Measurements from ENCODE around the gene TBC1D2B.
"Not testable (repeated sequence)": the region's sequence is repeated elsewhere in the genome, so short reads cannot be mapped to it uniquely, and the experiment has no call there.

The TBC1D2B gene

DNA sequence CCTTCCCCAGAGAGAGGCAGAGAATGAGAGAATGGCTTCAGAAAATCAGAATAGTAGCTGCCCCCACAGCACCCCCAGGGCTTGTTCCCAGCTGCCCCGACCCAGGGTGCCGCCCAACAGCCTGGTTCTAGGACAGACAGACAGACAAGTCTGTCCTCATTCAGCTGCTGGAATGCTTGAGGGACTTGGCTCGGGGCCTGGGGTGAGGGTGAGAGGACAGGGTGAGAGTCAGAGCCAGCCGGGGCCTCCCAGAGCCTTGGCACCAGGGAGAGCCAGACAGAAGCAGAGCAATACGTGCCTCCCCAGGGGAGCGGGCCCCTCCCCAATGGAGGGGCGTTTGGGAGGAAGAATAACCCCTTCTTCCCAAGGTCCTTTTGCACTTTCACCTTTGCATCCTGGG, 105.6 kb downstream of the TBC1D2B start:
- peak; percentile 39 for DNase-seq

- not testable (repeated sequence) for DNase-seq
Observed at GRCh38 chr15:77970813-77971360, 106.6 kb downstream of the TBC1D2B start.

DNA sequence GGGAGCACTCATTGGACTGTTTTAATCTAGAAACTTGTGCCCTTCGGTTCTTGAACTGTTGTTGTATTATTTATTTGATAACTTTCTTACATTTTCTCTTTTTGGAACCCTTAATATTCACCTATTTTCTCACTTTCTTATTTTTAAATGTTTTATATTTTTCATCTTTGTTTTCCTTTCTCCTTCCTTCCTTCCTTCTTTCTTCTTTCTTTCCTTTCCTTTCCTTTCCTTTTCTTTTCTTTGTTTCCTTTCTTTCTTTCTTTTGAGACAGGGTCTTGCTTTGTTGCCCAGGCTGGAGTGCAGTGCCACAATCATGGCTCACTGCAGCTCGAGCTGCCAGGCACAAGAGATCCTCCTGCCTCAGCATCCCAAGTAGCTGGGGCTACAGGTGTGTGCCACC, 108.5 kb downstream of the TBC1D2B start:
- no peak for DNase-seq

GRCh38 chr15:77967798-77968197, 109.7 kb downstream of the TBC1D2B start:
- DNase-seq: no peak

- not testable (repeated sequence) for DNase-seq
Observed at GRCh38 chr15:77967235-77967615, 110.3 kb downstream of the TBC1D2B start.

GRCh38 chr15:77966540-77967234, 110.8 kb downstream of the TBC1D2B start:
- peak; percentile 83 for DNase-seq

- no peak for DNase-seq
Observed at GRCh38 chr15:77964193-77964592, 113.3 kb downstream of the TBC1D2B start.

DNA sequence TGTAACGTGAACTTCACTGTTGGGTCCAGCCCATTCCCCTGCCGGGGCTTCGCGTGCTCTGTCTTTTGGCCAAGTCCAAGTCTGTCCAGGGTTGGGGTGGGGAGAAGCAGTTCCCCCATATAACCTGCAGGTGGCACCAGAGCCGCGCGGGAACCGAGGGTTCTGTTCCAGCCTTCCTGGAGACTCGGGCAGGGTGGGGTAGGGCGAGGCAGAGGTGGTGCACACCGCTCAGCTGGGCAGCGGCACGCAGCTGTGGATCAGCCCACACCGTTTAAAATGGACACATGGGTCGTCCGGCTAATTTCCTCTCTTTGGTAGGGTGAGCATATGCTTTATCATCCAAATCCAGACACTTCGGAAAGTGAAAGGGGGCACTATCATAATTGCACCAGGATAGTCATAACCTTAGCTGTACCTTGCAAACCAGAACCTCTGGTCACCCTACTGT, 118.1 kb downstream of the TBC1D2B start:
- peak; percentile 91 for DNase-seq

GRCh38 chr15:77958716-77959431, 118.6 kb downstream of the TBC1D2B start:
- not testable (repeated sequence) for DNase-seq

GRCh38 chr15:77958021-77958420, 119.5 kb downstream of the TBC1D2B start:
- not testable (repeated sequence) for DNase-seq

GRCh38 chr15:77953926-77954325, 123.6 kb downstream of the TBC1D2B start:
- DNase-seq: peak; percentile 72

DNA sequence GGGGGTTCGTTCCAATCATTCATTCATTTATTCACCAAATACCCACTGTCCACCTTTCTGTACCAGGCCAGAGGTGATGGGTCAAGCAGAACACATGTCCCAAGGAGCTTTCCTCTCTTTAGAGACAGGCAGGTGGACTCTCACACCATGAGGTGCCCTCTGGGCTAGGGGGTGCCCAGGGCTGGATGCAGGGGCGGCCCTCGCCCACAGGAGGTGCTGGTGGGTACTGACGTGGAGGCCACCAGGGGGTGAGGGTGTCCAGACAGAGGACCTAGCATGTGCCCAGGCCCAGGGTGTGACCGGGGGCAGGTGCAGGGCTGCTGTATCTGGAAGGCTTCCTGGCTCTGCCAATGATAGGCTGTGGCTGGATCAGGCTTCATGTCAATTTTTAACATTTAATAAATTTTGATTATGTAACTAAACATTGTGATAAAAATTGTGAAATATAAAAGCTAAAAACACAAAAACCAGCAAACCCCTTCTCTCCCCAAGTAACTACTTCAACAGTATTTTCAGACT, 124.5 kb downstream of the TBC1D2B start:
- not testable (repeated sequence) for DNase-seq

DNA sequence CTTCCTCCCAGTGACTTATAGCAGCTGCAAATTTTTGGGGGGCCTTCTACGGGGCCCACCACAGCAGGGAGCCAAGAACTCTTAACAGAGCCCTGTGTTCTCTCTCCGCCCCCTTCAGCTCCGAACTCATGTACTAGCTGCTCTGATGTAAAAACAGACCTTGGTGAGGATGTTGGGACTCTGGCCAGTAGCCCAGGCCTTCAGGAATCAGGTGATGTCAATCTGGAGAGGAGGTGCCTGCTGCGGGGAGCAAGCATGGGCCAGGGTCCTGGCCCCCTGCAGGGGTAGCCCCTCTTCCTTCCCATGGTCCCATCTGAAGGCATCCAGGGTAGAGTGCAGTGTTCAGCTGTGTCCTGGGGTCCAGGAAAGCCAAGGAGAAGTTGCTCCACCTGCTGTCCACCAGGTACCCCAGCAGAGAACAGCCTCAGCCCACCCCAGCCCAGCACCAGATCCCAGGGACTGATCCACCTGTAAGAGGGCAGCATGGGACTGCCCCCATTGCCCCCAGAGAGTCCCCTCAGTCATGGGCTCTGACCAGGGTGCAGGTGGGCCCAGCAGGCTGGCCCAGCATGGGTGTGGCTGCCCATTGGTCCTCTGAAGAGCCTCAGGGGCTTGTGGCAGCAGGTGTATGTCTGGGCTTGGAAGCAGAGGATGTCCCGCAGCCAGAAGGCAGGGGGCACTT, 126.3 kb downstream of the TBC1D2B start:
- DNase-seq: not testable (repeated sequence)

DNA sequence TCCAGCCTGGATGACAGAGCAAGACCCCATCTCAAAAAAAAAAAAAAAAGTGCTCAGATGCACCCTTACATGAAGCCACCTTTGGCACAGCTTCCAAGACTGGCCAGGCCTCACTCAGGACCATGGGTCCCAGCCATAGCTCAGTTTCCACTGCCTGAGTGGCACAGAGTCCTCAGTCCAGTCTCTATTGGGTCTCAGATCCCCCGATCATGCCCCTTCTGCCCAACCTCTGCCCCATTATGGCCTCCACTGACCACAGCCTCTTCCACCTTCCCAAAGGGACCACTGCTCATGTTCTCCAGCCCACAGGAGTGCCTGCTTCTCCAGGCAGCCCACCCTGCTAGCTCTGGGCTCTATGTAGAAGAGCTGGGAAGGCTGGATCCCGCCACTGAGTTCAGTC, 127.0 kb downstream of the TBC1D2B start:
- DNase-seq: not testable (repeated sequence)

GRCh38 chr15:77945566-77945965, 131.9 kb downstream of the TBC1D2B start:
- DNase-seq: no peak

Measured in activated effector memory CD4-positive, alpha-beta T cell treated with anti-CD3 and anti-CD28 coated beads, Interleukin-2, amount 50 U/mL, for 16 hours (primary cell).